GM13977 (cell line): ENCODE measurements around the gene RFC5.
"Not testable (repeated sequence)": the region's sequence is repeated elsewhere in the genome, so short reads cannot be mapped to it uniquely, and the experiment has no call there.

Source experiments
- DNase-seq: peaks from one replicate; pipeline ENCODE4 v3.0.0; 2012; ENCODE audit warnings: low spot score
- CTCF ChIP-seq: IDR thresholded peaks from 2 replicates; pipeline ENCODE4 v1.5.1; 2012; ENCODE audit warnings: mild to moderate bottlenecking, control low read depth; ENCODE audit not compliant: insufficient read depth; ENCODE audit errors: extremely low read depth, missing control alignments
- in situ Hi-C: fragments of 300-500 bp; cut with MboI; formaldehyde crosslinking; loops from one replicate; pipeline ENCODE4 v1.12.0; 2022; ENCODE audit warnings: low sequenced_read_pairs, low pct_unique_long_range_greater_than_20kb, mixed read lengths, inconsistent platforms; ENCODE audit not compliant: unreplicated experiment

The RFC5 gene

GRCh38 chr12:117994551-117995438 lies 21.7 kb upstream of the RFC5 start:
- in situ Hi-C loops: no loop called here

DNA sequence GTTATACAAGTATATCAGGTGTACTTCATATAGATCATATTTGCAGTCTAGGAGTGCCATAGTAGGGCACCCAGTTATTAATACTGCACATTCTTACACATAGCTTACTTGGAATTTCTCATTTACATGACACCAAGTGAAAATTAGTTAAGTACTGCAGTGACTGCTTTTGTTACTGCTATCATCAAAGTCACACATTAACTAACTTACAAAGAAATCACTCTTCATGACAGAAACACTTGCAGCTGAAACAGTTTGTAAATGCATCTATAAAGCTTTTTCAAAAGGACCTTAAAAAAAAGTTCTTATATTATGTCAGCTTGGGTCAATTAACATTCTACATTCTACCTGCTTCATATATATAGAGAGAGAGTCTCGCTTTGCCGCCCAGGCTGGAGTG lies 17.8 kb upstream of the RFC5 start:
- no peak for DNase-seq
- no peak for TF ChIP-seq CTCF
- in situ Hi-C loops: no loop called here

More at GRCh38 chr12:117994551-117995438, 21.7 kb upstream of the RFC5 start:
- no peak for DNase-seq
- no peak for TF ChIP-seq CTCF

DNA sequence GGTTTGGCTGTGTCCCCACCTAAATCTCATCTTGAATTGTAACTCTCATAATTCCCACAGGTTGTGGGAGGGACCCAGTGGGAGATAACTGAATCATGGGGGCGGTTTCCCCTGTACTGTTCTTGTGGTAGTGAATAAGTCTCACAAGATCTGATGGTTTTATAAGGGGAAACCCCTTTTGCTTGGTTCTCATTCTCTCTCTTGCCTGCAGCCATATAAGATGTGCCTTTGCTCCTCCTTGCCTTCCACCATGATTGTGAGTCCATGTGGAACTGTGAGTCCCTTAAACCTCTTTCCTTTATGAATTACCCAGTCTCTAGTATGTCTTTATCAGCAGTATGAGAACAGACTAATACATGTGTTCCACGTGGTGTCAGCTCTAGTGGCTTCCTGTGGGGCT lies 16.7 kb upstream of the RFC5 start:
- in situ Hi-C loops, DNase-seq: not testable (repeated sequence)

DNA sequence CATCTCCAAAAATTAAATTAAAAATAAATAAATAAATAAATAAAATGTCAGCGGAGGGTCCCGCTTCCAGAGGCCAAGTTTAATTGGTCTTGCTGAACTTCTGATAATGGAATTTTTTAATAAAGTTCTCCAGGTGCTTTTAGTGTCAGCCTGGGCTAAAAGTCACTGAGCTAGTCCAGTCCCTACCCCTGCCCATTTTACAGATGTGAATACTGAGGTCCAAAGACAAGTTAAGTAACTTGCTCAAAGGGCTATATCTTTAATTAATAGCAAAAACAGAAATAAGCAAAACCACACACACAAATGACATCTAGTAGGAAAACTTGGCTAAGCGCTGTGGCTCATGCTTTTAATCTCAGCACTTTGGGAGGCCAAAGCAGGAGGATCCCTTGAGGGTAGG lies 5.6 kb upstream of the RFC5 start:
- in situ Hi-C loops: no loop called here
- no peak for DNase-seq

GRCh38 chr12:118011377-118011776 lies 5.1 kb upstream of the RFC5 start:
- DNase-seq: no peak
- in situ Hi-C loops: no loop called here
- no peak for TF ChIP-seq CTCF

More for the DNA sequence above, 5.6 kb upstream of the RFC5 start:
- no peak for TF ChIP-seq CTCF

DNA sequence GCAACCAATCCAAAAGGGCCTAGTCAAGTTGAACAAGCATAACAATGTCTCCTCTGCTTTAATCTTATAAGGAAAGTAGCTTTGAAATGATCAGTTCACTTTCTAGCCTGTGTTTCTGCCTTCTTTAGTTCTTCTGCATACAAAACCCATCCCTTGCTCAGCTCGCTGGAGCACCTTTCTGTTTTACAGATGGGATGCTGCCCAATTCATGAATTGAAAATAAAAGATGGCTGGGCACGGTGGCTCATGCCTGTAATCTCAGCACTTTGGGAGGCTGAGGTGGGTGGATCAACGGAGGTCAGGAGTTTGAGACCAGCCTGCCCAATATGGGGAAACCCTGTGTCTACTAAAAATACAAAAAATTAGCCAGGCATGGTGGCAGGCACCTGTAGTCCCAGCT lies 4.5 kb upstream of the RFC5 start:
- in situ Hi-C loops: no loop called here
- no peak for TF ChIP-seq CTCF
- no peak for DNase-seq

DNA sequence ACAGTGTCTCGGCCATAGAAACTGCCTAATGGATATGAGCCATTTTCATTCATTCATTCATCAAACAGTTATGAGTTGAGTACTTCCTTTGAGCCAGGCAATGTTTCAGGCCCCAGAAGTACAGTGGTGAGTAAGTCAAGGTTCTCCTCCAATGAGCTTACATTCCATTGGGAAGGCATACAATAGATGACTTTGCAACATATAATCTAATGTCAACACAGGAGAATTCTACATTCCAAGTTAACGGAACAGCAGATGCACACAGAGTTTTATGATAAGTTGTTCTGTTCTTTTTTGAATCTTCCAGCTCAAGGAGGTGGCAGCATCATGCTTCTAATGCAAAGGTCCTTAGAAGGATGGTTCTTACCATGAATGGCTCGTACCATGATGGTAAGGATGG lies 3.2 kb upstream of the RFC5 start:
- no peak for DNase-seq
- in situ Hi-C loops: no loop called here
- no peak for TF ChIP-seq CTCF
